GM21825 (cell line): ENCODE measurements around the gene STAP2.
A peak's percentile ranks its signal among the peaks of the same experiment; 100 is the strongest.
"Not testable (repeated sequence)": the region's sequence is repeated elsewhere in the genome, so short reads cannot be mapped to it uniquely, and the experiment has no call there.

Experiments
- ATAC-seq: cut with Tn5 transposase; IDR thresholded peaks from one replicate; pipeline ENCODE4 v1.9.1; 2021; ENCODE audit warnings: mild to moderate bottlenecking, moderate library complexity; ENCODE audit not compliant: unreplicated experiment

The STAP2 gene

GRCh38 chr19:4359627-4360000 is 21.0 kb upstream of the STAP2 start:
- no peak for ATAC-seq

GRCh38 chr19:4358709-4359626 is 20.3 kb upstream of the STAP2 start:
- ATAC-seq = no peak

- no peak for ATAC-seq
Observed at GRCh38 chr19:4357921-4358326, 19.3 kb upstream of the STAP2 start.

DNA sequence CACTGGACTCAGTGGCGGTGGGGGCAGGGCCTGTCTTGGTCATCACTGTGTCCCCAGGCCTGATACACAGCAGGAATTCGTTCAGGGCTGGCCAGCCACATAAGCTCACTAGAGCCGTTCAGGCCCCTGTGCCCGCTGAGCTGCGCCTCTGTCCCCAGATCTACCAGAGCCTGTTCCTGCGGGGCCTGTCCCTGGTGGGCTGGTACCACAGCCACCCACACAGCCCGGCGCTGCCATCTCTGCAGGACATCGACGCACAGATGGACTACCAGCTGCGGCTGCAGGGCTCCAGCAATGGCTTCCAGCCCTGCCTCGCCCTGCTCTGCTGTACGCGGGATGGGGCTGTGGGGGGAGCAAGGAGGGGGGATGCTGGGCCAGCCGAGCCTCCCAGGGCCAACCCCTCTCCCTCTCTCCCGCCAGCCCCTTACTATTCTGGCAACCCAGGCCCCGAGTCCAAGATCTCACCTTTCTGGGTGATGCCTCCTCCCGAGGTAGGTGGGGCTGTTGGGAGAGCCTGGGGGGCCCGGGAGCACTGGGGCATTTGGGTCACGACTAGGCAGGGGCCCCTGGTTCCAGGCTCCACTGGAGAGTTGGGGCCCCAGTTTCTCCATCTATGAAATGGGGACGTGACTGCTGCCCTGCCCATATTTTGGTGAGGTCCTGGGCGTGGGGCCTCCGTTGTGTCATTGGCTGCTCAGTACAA is 18.6 kb upstream of the STAP2 start:
- no peak for ATAC-seq

DNA sequence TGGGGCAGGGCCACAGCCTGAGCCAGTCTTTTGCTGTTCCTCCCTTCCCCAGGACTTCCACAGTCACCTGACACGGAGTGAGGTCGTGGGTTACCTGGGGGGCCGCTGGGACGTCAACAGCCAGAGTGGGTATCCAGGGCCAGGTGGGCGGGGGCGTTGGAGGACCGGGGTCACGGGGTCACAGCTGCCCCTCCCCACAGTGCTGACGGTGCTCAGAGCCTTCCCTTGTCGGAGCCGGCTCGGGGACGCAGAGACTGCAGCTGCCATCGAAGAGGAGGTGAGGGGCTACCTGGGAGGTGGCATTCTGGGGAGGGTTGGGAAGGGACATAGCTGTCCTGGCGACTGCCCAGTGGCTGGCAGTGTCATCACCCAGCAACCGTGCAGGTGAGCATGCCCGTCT is 16.3 kb upstream of the STAP2 start:
- no peak for ATAC-seq

DNA sequence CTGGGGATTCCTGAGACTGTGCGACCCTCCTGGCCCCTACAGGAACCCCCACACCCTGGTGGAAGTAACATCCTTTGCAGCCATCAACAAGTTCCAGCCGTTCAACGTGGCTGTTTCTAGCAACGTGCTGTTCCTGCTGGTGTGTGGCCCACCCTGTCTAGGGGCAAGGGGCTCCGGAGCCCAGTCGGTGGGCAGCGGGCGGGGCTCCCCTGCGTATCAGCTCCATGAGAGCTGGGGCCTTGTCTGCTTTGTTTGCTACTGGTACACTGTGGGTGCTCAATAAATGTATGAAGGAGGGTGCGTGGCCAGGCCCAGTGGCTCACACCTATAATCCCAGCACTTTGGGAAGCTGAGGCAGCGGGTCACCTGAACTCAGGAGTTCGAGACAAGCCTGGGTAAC is 15.7 kb upstream of the STAP2 start:
- ATAC-seq = no peak

- no peak for ATAC-seq
Observed at GRCh38 chr19:4352701-4353121, 14.1 kb upstream of the STAP2 start.

- ATAC-seq = no peak
Observed at GRCh38 chr19:4350726-4351125, 12.1 kb upstream of the STAP2 start.

DNA sequence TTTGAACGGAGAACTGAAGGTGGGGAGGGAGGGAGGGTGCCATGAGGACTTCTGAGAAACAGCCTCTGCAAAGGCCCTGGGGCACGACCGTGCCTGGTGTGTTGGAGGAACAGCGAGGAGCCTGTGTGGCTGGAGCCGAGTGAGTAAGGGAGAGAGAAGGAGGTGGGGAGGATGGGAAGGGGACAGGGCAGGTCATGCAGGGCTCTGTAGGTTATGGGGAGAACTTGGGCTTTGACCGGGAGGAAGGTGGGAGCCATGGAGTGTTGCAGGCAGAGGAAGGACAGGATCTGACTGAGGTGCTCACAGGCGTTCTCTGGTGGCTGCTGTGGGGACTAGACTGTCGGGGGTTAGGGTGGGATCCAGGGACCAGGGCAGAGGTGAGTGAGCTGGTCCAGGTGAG is 11.5 kb upstream of the STAP2 start:
- no peak for ATAC-seq

DNA sequence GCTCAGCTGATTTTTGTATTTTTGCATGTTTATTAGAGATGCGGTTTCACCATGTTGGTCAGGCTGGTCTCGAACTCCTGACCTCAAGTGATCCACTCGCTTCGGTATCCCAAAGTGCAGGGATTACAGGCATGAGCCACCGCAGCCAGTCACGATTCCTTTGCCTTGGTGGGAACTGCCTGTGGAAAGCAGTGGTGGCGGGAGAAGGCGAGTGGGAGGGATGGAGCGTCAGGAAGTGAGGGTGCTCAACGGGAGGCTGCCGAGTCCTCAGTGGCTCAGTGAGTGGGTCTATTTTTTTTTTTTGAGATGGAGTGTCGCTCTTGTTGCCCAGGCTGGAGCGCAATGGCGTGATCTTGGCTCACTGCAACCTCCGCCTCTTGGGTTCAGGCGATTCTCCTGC is 10.6 kb upstream of the STAP2 start:
- not testable (repeated sequence) for ATAC-seq

- no peak for ATAC-seq
Observed at GRCh38 chr19:4347521-4347920, 8.9 kb upstream of the STAP2 start.

- ATAC-seq = no peak
Observed at GRCh38 chr19:4346020-4346383, 7.4 kb upstream of the STAP2 start.

GRCh38 chr19:4345342-4346019 is 6.9 kb upstream of the STAP2 start:
- ATAC-seq = no peak

GRCh38 chr19:4343370-4344307 is 5.0 kb upstream of the STAP2 start, which contains the start of gene MPND:
MPND (plus strand) TSS chr19:4343562; CDS start chr19:4343594, 32 bp downstream.
- ATAC-seq = peak; percentile 46

GRCh38 chr19:4342615-4343369 is 4.2 kb upstream of the STAP2 start:
- peak; percentile 81 for ATAC-seq

DNA sequence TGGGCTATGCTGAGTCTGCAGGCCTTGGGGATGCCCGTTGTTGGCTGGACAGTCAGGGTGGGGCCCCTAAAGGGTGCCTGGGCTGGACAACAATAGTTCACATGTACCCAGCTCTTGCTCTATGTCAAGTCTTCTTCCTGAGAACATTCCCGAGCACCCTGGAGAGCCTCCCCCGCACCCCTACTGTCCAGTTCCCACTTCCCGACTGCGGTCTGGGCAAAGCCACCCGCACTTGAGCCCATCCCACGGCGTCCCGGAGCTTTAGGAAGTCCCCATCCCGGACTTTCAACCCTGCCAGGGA is 3.6 kb upstream of the STAP2 start:
- ATAC-seq = no peak

DNA sequence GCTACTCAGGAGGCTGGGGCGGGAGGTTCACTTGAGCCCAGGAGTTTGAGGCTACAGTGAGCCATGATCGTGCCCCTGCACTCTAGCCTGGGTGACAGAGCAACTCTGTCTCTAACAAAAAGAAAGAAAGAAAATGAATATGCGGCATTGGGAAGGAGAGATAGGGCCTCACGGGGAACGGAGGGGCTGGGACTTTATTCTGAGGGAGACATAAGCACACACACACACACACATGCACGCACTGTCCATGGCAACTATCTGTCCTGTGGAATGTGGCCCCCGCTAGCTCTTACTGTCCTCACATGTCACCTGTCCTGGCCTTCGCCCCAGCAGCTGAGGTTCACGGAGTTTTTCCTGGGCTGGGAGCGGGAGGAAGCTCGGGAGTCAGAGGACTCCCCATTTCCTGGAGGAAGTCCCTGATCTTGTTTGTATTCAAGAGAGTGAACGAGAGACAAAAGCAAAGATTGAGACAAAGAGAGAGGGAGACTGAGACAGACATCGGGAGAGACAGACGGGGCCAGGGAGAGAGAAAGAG is 654 bp downstream of the STAP2 start:
- no peak for ATAC-seq

DNA sequence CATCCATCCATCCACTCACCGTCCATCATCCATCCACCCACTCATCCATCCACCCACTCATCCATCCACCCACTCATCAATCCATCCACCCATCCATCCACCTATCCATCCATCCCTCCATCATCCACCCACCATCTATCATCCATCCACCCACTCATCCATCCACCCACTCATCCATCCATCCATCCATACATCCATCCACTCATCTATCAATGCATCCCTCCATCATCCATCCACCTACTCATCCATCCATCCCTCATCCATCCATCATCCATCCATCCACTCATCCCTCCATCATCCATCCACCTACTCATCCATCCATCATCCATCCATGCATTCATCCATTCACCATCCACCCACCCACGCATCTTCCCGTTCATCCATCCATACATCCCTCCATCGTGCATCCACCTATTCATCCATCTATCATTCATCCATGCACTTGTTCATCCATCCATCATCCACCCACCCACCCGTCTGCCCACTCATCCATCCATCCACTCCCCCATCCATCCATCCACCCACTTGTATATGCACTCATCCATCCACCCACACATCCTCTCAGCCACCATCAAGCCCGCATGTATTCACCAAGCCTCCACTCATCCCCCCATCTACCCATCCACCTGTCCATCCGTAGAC is 3.6 kb downstream of the STAP2 start:
- no peak for ATAC-seq

- ATAC-seq = no peak
Observed at GRCh38 chr19:4329858-4330257, 8.8 kb downstream of the STAP2 start.
